Fibroblast of lung (primary cell): ENCODE results near the gene SRGAP1. TPM values are rescaled to one million over a fixed set of nuclear protein-coding genes. Genes with fewer than 3 reads are reported as not detected.
"Not testable (repeated sequence)": the region's sequence is repeated elsewhere in the genome, so short reads cannot be mapped to it uniquely, and the experiment has no call there.

Experiments used
- DNase-seq, 2 donors: peaks; one replicate each; pipeline versions ENCODE4 v3.0.0 to v3.0.0-alpha.2; 2010; ENCODE audit warnings: low read depth in 2 of 2
- H2AFZ ChIP-seq: 2 replicates; pipeline ENCODE4 v1.5.1; 2012; ENCODE audit warnings: low read length, control low read depth, inconsistent platforms
- H3K27ac ChIP-seq: 2 replicates; pipeline ENCODE4 v1.5.1; 2011; ENCODE audit warnings: low read length, control low read depth; ENCODE audit not compliant: insufficient read depth
- H3K27me3 ChIP-seq: 2 replicates; pipeline ENCODE4 v1.5.1; 2011; ENCODE audit warnings: mild to moderate bottlenecking, low read length; ENCODE audit not compliant: control insufficient read depth, insufficient read depth
- H3K36me3 ChIP-seq: 2 replicates; pipeline ENCODE4 v1.5.1; 2011; ENCODE audit warnings: low read length; ENCODE audit not compliant: control insufficient read depth, insufficient read depth
- H3K4me1 ChIP-seq: 2 replicates; pipeline ENCODE4 v1.5.1; 2011; ENCODE audit warnings: low read length; ENCODE audit not compliant: control insufficient read depth, insufficient read depth; ENCODE audit errors: extremely low read depth
- H3K4me2 ChIP-seq: 2 replicates; pipeline ENCODE4 v1.5.1; 2011; ENCODE audit warnings: low read length, control low read depth; ENCODE audit not compliant: insufficient read depth; ENCODE audit errors: extremely low read depth
- H3K4me3 ChIP-seq, 4 experiments: fragments of 200-600 bp in 1 of 4; sonication (generic) in 1 of 4; replicated peaks in 1 of 4; 2 replicates each; pipeline ENCODE4 v1.5.1; 2011 to 2016; ENCODE audit warnings: low read length in 4 of 4, low read depth in 3 of 4, mild to moderate bottlenecking in 3 of 4, control low read depth in 2 of 4, inconsistent platforms in 1 of 4, mixed read lengths in 1 of 4; ENCODE audit not compliant: insufficient read depth in 1 of 4; ENCODE audit errors: control extremely low read depth in 1 of 4
- H3K79me2 ChIP-seq: 2 replicates; pipeline ENCODE4 v1.5.1; 2012; ENCODE audit warnings: mild to moderate bottlenecking, low read length, inconsistent platforms; ENCODE audit not compliant: control insufficient read depth, insufficient read depth
- H3K9ac ChIP-seq: 2 replicates; pipeline ENCODE4 v1.5.1; 2011; ENCODE audit warnings: mild to moderate bottlenecking, low read length, control low read depth; ENCODE audit not compliant: insufficient read depth
- H3K9me3 ChIP-seq: 2 replicates; pipeline ENCODE4 v1.5.1; 2012; ENCODE audit warnings: low read depth, low read length; ENCODE audit not compliant: control insufficient read depth, insufficient read depth
- H4K20me1 ChIP-seq: 2 replicates; pipeline ENCODE4 v1.5.1; 2011; ENCODE audit warnings: low read length; ENCODE audit not compliant: control insufficient read depth, insufficient read depth; ENCODE audit errors: extremely low read depth
- EZH2 ChIP-seq: IDR thresholded peaks from 2 replicates; pipeline ENCODE4 v1.5.1; 2012; ENCODE audit warnings: low read length, control low read depth, mild to moderate bottlenecking; ENCODE audit errors: missing control alignments
- polyA plus RNA-seq, 2 donors: library from polyadenylated mRNA; depleted of rRNA in 1 of 2; stranded (reverse) in 1 of 2; unstranded in 1 of 2; fragments of >200 nt; gene quantifications; 2 replicates each; pipeline ENCODE4 v1.2.1, GENCODE V29; 2011 to 2012; ENCODE audit warnings: missing spikeins in 1 of 2
- total RNA-seq: library from RNA; depleted of rRNA; stranded (reverse); fragments of >200 nt; gene quantifications from 2 replicates; pipeline ENCODE4 v1.2.1, GENCODE V29; 2014
- TF ChIP-seq, protein P1 (sequence below), 2 donors: IDR thresholded peaks in 1 of 2; conservative IDR thresholded peaks in 1 of 2; 1 replicate in 1 of 2; 2 replicates in 1 of 2; pipeline ENCODE4 v1.5.1; 2011 to 2012; ENCODE audit warnings: low read length in 2 of 2, control low read depth in 1 of 2, inconsistent platforms in 1 of 2, low read depth in 1 of 2, mild to moderate bottlenecking in 1 of 2

Gene SRGAP1
- total and polyA plus RNA-seq, 2 donors (not counting 1 experiment from before 2014, with no cell fraction given) = 18.9 to 30.2 TPM

DNA sequence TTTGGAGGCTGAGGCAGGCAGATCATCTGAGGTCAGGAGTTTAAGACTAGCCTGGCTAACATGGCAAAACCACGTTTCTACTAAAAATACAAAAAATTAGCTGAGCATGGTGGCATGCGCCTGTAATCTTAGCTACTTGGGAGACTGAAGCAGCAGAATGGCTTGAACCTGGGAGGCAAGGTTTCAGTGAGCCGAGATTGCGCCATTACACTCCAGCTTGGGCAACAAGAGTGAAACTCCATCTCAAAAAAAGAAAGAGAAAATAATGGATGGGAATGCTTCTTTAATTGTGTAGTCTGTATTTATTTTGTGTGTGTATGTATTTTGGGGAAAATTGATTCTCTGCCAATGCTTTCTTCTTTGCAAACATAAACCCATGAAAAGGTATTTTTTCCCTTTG, 32.5 kb downstream of the SRGAP1 start:
- no peaks in the 10 kb centered on the region for H4K20me1 ChIP-seq
- DNase-seq = peak in 1 of 2 donors; percentile 34
- H3K4me3 ChIP-seq = no peak overlapping the region
- no peak overlapping the region for H3K4me2 ChIP-seq
- no peak overlapping the region for H2AFZ ChIP-seq
- TF ChIP-seq EZH2 = no peak
- TF ChIP-seq, protein P1, sequence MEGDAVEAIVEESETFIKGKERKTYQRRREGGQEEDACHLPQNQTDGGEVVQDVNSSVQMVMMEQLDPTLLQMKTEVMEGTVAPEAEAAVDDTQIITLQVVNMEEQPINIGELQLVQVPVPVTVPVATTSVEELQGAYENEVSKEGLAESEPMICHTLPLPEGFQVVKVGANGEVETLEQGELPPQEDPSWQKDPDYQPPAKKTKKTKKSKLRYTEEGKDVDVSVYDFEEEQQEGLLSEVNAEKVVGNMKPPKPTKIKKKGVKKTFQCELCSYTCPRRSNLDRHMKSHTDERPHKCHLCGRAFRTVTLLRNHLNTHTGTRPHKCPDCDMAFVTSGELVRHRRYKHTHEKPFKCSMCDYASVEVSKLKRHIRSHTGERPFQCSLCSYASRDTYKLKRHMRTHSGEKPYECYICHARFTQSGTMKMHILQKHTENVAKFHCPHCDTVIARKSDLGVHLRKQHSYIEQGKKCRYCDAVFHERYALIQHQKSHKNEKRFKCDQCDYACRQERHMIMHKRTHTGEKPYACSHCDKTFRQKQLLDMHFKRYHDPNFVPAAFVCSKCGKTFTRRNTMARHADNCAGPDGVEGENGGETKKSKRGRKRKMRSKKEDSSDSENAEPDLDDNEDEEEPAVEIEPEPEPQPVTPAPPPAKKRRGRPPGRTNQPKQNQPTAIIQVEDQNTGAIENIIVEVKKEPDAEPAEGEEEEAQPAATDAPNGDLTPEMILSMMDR (conservative IDR thresholded peaks at IDR 0.05 in 1 of 2, IDR thresholded peaks at IDR 0.05 in 1 of 2; ENCODE audit: low read depth in 1 of 2, low read length in 2 of 2) = no peak
- H3K4me1 ChIP-seq = no peaks in the 10 kb centered on the region
- H3K79me2 ChIP-seq = peaks cover 91% of the 10 kb centered on the region
- H3K36me3 ChIP-seq = no peaks in the 10 kb centered on the region
- H3K9ac ChIP-seq = no peak overlapping the region
- H3K27ac ChIP-seq = no peak overlapping the region
- no peaks in the 10 kb centered on the region for H3K27me3 ChIP-seq
- H3K9me3 ChIP-seq = no peaks in the 10 kb centered on the region

GRCh38 chr12:63877693-63878092, 33.2 kb downstream of the SRGAP1 start:
- Histone ChIP-seq H2AFZ (no peak overlapping the region), H3K9ac (no peak overlapping the region), H3K4me3 (no peak overlapping the region), H4K20me1 (no peaks in the 10 kb centered on the region), H3K9me3 (no peaks in the 10 kb centered on the region), H3K79me2 (peaks cover 87% of the 10 kb centered on the region), H3K4me2 (no peak overlapping the region), H3K36me3 (no peaks in the 10 kb centered on the region), H3K4me1 (no peaks in the 10 kb centered on the region), H3K27ac (no peak overlapping the region), H3K27me3 (no peaks in the 10 kb centered on the region)
- TF ChIP-seq, protein P1 (conservative IDR thresholded peaks at IDR 0.05 in 1 of 2, IDR thresholded peaks at IDR 0.05 in 1 of 2; ENCODE audit: low read depth in 1 of 2, low read length in 2 of 2) = no peak
- no peak for TF ChIP-seq EZH2
- DNase-seq = no peak

DNA sequence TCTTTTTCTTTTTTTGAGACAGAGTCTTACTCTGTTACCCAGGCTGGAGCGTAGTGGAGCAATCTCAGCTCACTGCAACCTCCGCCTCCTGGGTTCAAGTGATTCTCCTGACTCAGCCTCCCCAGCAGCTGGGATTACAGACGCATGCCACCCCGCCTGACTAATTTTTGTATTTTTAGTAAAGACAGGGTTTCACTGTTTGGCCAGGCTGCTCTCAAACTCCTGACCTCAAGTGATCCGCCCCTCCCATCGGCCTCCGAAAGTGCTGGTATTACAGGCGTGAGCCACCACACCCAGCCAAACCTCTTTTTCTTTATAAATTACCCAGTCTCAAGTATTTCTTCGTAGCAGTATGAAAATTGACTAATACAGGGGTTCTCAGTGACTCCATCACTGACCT, 35.7 kb downstream of the SRGAP1 start:
- H3K9ac ChIP-seq, H3K4me3 ChIP-seq, H4K20me1 ChIP-seq, H3K36me3 ChIP-seq, H2AFZ ChIP-seq, H3K4me2 ChIP-seq, H3K9me3 ChIP-seq, H3K27me3 ChIP-seq, H3K27ac ChIP-seq, H3K4me1 ChIP-seq, DNase-seq: not testable (repeated sequence)
- H3K79me2 ChIP-seq = peaks cover 81% of the 10 kb centered on the region
